ENCODE data around the gene GCC1.
"Not testable (repeated sequence)": the region's sequence is repeated elsewhere in the genome, so short reads cannot be mapped to it uniquely, and the experiment has no call there.

The GCC1 gene

GRCh38 chr7:127557803-127558202 lies 27.6 kb downstream of the GCC1 start:
- Histone ChIP-seq H3K9me3 (ENCODE audit: severe bottlenecking) (peaks cover 3% of the 10 kb centered on the region), H3K36me3 (no peaks in the 10 kb centered on the region), H3K27ac (no peak overlapping the region), H3K4me3 (ENCODE audit: low read depth, low read length) (no peak overlapping the region), H3K27me3 (ENCODE audit: insufficient read depth, low read depth, severe bottlenecking) (no peaks in the 10 kb centered on the region)
- no peak for TF ChIP-seq CTCF (IDR thresholded peaks at IDR 0.05; ENCODE audit: low read depth, low read length)
- no peak for DNase-seq

GRCh38 chr7:127556404-127556803 lies 29.0 kb downstream of the GCC1 start:
- Histone ChIP-seq H3K4me3 (ENCODE audit: low read depth, low read length) (no peak overlapping the region), H3K36me3 (no peaks in the 10 kb centered on the region), H3K27ac (no peak overlapping the region), H3K27me3 (ENCODE audit: insufficient read depth, low read depth, severe bottlenecking) (no peaks in the 10 kb centered on the region), H3K9me3 (ENCODE audit: severe bottlenecking) (peaks cover 3% of the 10 kb centered on the region)
- DNase-seq = no peak
- no peak for TF ChIP-seq CTCF (IDR thresholded peaks at IDR 0.05; ENCODE audit: low read depth, low read length)

GRCh38 chr7:127551941-127552340 lies 33.5 kb downstream of the GCC1 start:
- TF ChIP-seq CTCF (IDR thresholded peaks at IDR 0.05; ENCODE audit: low read depth, low read length) = no peak
- H3K27ac ChIP-seq = no peak overlapping the region
- H3K27me3 ChIP-seq (ENCODE audit: insufficient read depth, low read depth, severe bottlenecking) = no peaks in the 10 kb centered on the region
- no peak for DNase-seq
- H3K9me3 ChIP-seq (ENCODE audit: severe bottlenecking) = peaks cover 3% of the 10 kb centered on the region
- H3K36me3 ChIP-seq = no peaks in the 10 kb centered on the region
- no peak overlapping the region for H3K4me3 ChIP-seq (ENCODE audit: low read depth, low read length)

- TF ChIP-seq CTCF (IDR thresholded peaks at IDR 0.05; ENCODE audit: low read depth, low read length) = no peak
- Histone ChIP-seq H3K4me3 (ENCODE audit: low read depth, low read length) (no peak overlapping the region), H3K27ac (no peak overlapping the region), H3K36me3 (no peaks in the 10 kb centered on the region), H3K27me3 (ENCODE audit: insufficient read depth, low read depth, severe bottlenecking) (no peaks in the 10 kb centered on the region), H3K9me3 (ENCODE audit: severe bottlenecking) (peaks cover 4% of the 10 kb centered on the region)
- no peak for DNase-seq
Observed at GRCh38 chr7:127550247-127550646, 35.1 kb downstream of the GCC1 start.

GRCh38 chr7:127546313-127546712 lies 39.1 kb downstream of the GCC1 start:
- Histone ChIP-seq H3K27me3 (ENCODE audit: insufficient read depth, low read depth, severe bottlenecking) (no peaks in the 10 kb centered on the region), H3K4me3 (ENCODE audit: low read depth, low read length) (no peak overlapping the region), H3K9me3 (ENCODE audit: severe bottlenecking) (peaks cover 4% of the 10 kb centered on the region), H3K36me3 (no peaks in the 10 kb centered on the region), H3K27ac (no peak overlapping the region)
- DNase-seq = no peak
- no peak for TF ChIP-seq CTCF (IDR thresholded peaks at IDR 0.05; ENCODE audit: low read depth, low read length)

- no peak for TF ChIP-seq CTCF (IDR thresholded peaks at IDR 0.05; ENCODE audit: low read depth, low read length)
- no peaks in the 10 kb centered on the region for H3K36me3 ChIP-seq
- no peak overlapping the region for H3K27ac ChIP-seq
- H3K4me3 ChIP-seq (ENCODE audit: low read depth, low read length) = no peak overlapping the region
- H3K27me3 ChIP-seq (ENCODE audit: insufficient read depth, low read depth, severe bottlenecking) = no peaks in the 10 kb centered on the region
- H3K9me3 ChIP-seq (ENCODE audit: severe bottlenecking) = peaks cover 4% of the 10 kb centered on the region
- no peak for DNase-seq
Observed at GRCh38 chr7:127541548-127541947, 43.8 kb downstream of the GCC1 start.

- not testable (repeated sequence) for DNase-seq
Observed at GRCh38 chr7:127540461-127540860, 44.9 kb downstream of the GCC1 start.

More at GRCh38 chr7:127540461-127540860, 44.9 kb downstream of the GCC1 start:
- not testable (repeated sequence) for H3K9me3 ChIP-seq (ENCODE audit: severe bottlenecking); H3K27me3 ChIP-seq (ENCODE audit: insufficient read depth, low read depth, severe bottlenecking); H3K36me3 ChIP-seq; H3K4me3 ChIP-seq (ENCODE audit: low read depth, low read length); H3K27ac ChIP-seq

Measured in WERI-Rb-1 (cell line).